Neural progenitor cell (in vitro differentiated cells): ENCODE data around the gene ADCK1.

Experiments
- CTCF ChIP-seq: fragments of 200-600 bp; sonication (generic); IDR thresholded peaks from 2 replicates; pipeline ENCODE4 v1.5.1; 2017; ENCODE audit warnings: antibody characterized with exemption, mild to moderate bottlenecking
- EZH2 ChIP-seq: fragments of 200-600 bp; sonication (generic); IDR thresholded peaks from 2 replicates; pipeline ENCODE4 v1.6.1; 2017; ENCODE audit warnings: antibody characterized with exemption, mild to moderate bottlenecking, moderate library complexity
- EZH2phosphoT487 ChIP-seq: fragments of 200-600 bp; sonication (generic); IDR thresholded peaks from 2 replicates; pipeline ENCODE4 v1.6.1; 2017; ENCODE audit warnings: antibody characterized with exemption

DNA sequence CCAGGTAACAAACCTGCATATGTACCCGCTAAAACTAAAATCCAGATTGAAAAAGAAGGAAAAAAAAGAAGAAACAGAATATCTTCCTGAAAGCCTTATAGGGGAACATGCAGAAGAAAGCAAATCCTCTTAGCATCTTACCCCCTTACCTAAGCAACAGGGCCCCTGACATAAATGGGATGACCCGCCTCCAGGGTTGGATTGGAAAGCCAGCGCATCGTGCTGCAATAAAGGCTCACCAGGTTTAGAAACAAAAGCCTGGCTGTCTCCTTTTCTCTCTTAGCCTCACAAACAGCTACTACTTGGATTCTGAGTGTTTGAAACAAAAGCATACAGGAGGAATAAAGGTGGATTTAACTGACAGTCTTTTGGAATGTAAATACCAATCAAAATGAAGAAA lies 13.8 kb upstream of the ADCK1 start:
- no peak for TF ChIP-seq CTCF
- TF ChIP-seq EZH2phosphoT487: no peak
- TF ChIP-seq EZH2: no peak
